Left ventricle myocardium inferior (tissue), 1 donor: Measurements from ENCODE around the gene KRTAP3-2. TPM values are rescaled to one million over a fixed set of nuclear protein-coding genes. Genes with fewer than 3 reads are reported as not detected.

Source experiments
- DNase-seq: peaks from one replicate; pipeline ENCODE4 v3.0.0-alpha.2; 2020
- H3K27ac ChIP-seq: fragments of 200-600 bp; replicated peaks from 2 replicates; pipeline ENCODE4 v1.8.0; 2021
- H3K27me3 ChIP-seq: fragments of 200-600 bp; 2 replicates; pipeline ENCODE4 v1.8.0; 2021; ENCODE audit warnings: low read depth
- H3K36me3 ChIP-seq: fragments of 200-600 bp; 2 replicates; pipeline ENCODE4 v1.8.0; 2021
- H3K4me1 ChIP-seq: fragments of 200-600 bp; 2 replicates; pipeline ENCODE4 v1.8.0; 2021
- H3K4me3 ChIP-seq: fragments of 200-600 bp; 2 replicates; pipeline ENCODE4 v1.8.0; 2021; ENCODE audit warnings: mild to moderate bottlenecking, moderate library complexity
- H3K9me3 ChIP-seq: fragments of 200-600 bp; replicated peaks from 2 replicates; pipeline ENCODE4 v1.8.0; 2021
- CTCF ChIP-seq: fragments of 200-600 bp; IDR thresholded peaks from 2 replicates; pipeline ENCODE4 v1.8.0; 2021; ENCODE audit warnings: antibody characterized with exemption, mild to moderate bottlenecking, borderline replicate concordance
- intact Hi-C: fragments of 100-400 bp; cut with micrococcal nuclease; formaldehyde crosslinking; loops from one replicate; pipeline ENCODE4 v1.11.0; 2022
- total RNA-seq: library from RNA; stranded (reverse); fragmentation: NEBNext Ultra II Directional; extraction: Animal tissue kit (Norgen Biotek cat#: 25700); gene quantifications from one replicate; pipeline ENCODE4 v1.2.1, GENCODE V29; 2021
- donor health status: DM: no; HTN: yes; CAD: no; lungs with severe emphysema.

KRTAP3-2 gene
- total RNA-seq, 1 donor from 2014 or later = not detected

DNA sequence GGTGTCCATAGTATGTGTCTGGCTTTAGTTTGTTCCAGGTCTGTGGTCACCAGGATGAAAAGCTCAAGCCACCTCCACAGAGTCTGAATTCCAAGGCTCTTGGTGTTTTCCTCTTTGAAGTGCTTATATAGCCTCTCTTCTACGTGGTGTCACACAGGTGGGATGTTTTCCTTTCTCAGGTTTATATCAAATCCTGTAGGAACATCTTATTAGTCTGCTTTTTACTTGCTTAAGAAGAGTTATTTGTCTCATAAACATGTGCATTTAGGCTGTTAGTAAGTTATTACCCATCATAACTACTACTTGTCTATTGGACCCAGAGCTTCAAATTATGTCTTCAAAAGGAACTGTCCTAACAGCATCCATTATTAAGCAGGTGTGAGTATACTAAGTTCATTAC is 32.9 kb downstream of the KRTAP3-2 start, which contains the start of gene KRT39:
KRT39 (minus strand) TSS at position 101 of the 400 bp plus-strand sequence; CDS start at position 9, 92 bp downstream.
- intact Hi-C loops = no loop called here
- no peak for TF ChIP-seq CTCF
- no peak for DNase-seq
- Histone ChIP-seq H3K4me3 (no peak within 1 kb of the TSS), H3K4me1 (no peaks in the 10 kb centered on the region), H3K36me3 (no peaks in the 10 kb centered on the region), H3K27ac (no peak within 1 kb of the TSS), H3K9me3 (peaks cover 5% of the 10 kb centered on the region), H3K27me3 (peaks cover 19% of the 10 kb centered on the region)

GRCh38 chr17:40963838-40964237 is 35.9 kb downstream of the KRTAP3-2 start:
- no peaks in the 10 kb centered on the region for H3K4me1 ChIP-seq
- intact Hi-C loops = no loop called here
- TF ChIP-seq CTCF = peak; percentile 65
- H3K9me3 ChIP-seq = no peaks in the 10 kb centered on the region
- peaks cover 40% of the 10 kb centered on the region for H3K27me3 ChIP-seq
- DNase-seq = no peak
- H3K4me3 ChIP-seq = no peak overlapping the region
- no peak overlapping the region for H3K27ac ChIP-seq
- H3K36me3 ChIP-seq = no peaks in the 10 kb centered on the region

DNA sequence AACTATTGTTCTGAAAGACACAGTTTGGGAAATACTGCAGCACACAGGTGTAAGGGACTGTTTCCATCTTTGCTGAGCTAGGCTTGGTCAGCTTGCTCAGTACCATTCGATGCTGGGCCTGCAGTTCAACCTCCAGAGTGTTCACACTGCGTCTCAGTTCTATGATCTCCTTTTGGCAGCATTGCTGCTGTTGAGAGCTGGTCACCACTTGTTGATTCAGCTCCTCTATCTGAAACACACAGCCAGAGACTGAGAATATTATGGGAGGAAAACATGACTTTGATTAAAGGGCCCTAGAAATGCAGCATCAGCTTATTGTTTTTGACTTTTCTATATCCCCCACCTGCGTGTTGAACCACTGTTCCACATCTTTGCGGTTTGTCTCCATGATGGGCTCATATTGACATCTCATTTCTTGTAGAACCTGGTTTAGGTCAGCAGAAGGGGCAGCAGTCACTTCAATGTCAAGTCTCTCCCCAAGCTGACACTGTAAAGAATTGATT is 37.6 kb downstream of the KRTAP3-2 start:
- TF ChIP-seq CTCF = no peak
- no peak for DNase-seq
- Histone ChIP-seq H3K4me3 (no peak overlapping the region), H3K9me3 (no peaks in the 10 kb centered on the region), H3K36me3 (no peaks in the 10 kb centered on the region), H3K27ac (no peak overlapping the region), H3K27me3 (peaks cover 49% of the 10 kb centered on the region), H3K4me1 (no peaks in the 10 kb centered on the region)
- intact Hi-C loops = no loop called here

- no peaks in the 10 kb centered on the region for H3K4me1 ChIP-seq
- H3K27me3 ChIP-seq = peaks cover 49% of the 10 kb centered on the region
- no peak for DNase-seq
- no peak overlapping the region for H3K4me3 ChIP-seq
- intact Hi-C loops = no loop called here
- H3K27ac ChIP-seq = no peak overlapping the region
- no peaks in the 10 kb centered on the region for H3K9me3 ChIP-seq
- no peak for TF ChIP-seq CTCF
- H3K36me3 ChIP-seq = no peaks in the 10 kb centered on the region
These were observed 38.1 kb downstream of the KRTAP3-2 start for GRCh38 chr17:40961591-40961990.

GRCh38 chr17:40960144-40960543 is 39.6 kb downstream of the KRTAP3-2 start:
- H3K36me3 ChIP-seq = no peaks in the 10 kb centered on the region
- no peaks in the 10 kb centered on the region for H3K9me3 ChIP-seq
- no peak overlapping the region for H3K27ac ChIP-seq
- H3K4me3 ChIP-seq = peak overlapping the region; percentile 1
- intact Hi-C loops = no loop called here
- DNase-seq = no peak
- peaks cover 56% of the 10 kb centered on the region for H3K27me3 ChIP-seq
- no peak for TF ChIP-seq CTCF
- no peaks in the 10 kb centered on the region for H3K4me1 ChIP-seq
